ENCODE measurements around the gene UBLCP1. TPM values are rescaled to one million over a fixed set of nuclear protein-coding genes. Genes with fewer than 3 reads are reported as not detected.

UBLCP1 gene
- total and polyA plus RNA-seq, 2 donors (not counting 1 experiment from before 2014, with no cell fraction given), result 9.6 to 25.1 TPM

DNA sequence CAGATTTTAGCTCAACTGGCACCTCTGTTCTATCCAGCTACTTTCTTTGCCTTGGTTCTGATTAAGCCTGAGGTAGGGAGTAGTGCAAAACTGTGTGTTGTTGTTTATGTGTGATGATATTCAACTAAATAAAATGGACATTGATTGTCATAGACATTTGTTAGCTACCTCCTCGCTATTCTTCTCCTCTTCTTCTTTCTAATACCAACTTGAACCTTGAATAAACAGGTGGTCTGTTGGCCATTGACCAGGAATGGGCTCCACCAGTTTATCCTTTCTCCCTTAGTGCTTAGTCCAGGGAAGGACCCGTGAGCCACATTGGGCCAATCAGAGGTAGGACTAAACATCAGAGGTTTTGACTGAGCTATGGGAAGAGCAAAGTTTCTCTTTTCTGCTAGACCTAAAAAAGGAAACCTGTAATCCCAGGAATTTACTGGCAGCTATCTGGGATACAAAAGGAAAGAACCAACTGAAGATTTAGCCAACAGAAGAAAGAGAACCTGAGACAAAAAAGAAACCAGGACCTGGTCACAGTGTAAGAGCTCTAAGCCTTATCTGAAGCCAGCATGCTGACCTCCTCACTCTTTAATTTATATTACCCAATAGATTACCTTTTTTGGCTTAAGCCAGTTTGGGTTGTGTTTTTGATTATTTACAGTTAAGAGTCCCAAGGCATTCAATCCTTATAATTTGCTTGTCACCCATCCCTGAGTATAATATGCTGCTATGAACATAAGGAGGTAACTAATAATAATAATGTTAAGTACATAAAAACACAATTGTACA lies 48.4 kb upstream of the UBLCP1 start:
- Histone ChIP-seq H3K27ac (ENCODE audit: low read length in 2 of 2) (no peak overlapping the region), H3K4me1 (ENCODE audit: control insufficient read depth in 2 of 2, insufficient read depth in 2 of 2, low read length in 2 of 2) (peaks cover 16 to 17% of the 10 kb centered on the region in 2 donors), H3K79me2 (ENCODE audit: control insufficient read depth, insufficient read depth, low read length) (no peaks in the 10 kb centered on the region), H3K36me3 (replicated peaks in 1 of 2; ENCODE audit: control extremely low read depth in 1 of 2, control insufficient read depth in 1 of 2, extremely low read depth in 1 of 2, insufficient read depth in 2 of 2, low read length in 1 of 2) (no peaks in the 10 kb centered on the region), H3K4me3 (ENCODE audit: control extremely low read depth in 1 of 5, extremely low read depth in 1 of 5, insufficient read depth in 1 of 5, low read depth in 2 of 5, low read length in 4 of 5) (no peak overlapping the region), H3K9ac (ENCODE audit: low read length) (no peak overlapping the region), H4K20me1 (ENCODE audit: control insufficient read depth, insufficient read depth, low read length, poor library complexity, severe bottlenecking) (no peaks in the 10 kb centered on the region), H3K27me3 (replicated peaks in 1 of 4; ENCODE audit: control extremely low read depth in 1 of 4, control insufficient read depth in 3 of 4, insufficient read depth in 4 of 4, low read length in 3 of 4) (no peaks in the 10 kb centered on the region), H2AFZ (ENCODE audit: insufficient read depth, low read depth, low read length, poor library complexity, severe bottlenecking) (no peak overlapping the region), H3K9me3 (ENCODE audit: control extremely low read depth in 1 of 3, control insufficient read depth in 2 of 3, insufficient read depth in 1 of 3, low read length in 2 of 3) (no peaks in the 10 kb centered on the region), H3K4me2 (replicated peaks; ENCODE audit: low read depth, low read length, poor library complexity, severe bottlenecking) (no peak overlapping the region)
- H3K27me3 Mint-ChIP-seq, result no peaks in the 10 kb centered on the region
- intact Hi-C loops (cut with micrococcal nuclease), result no loop called here
- no peak overlapping the region for H3K27ac Mint-ChIP-seq
- no CpG with 5 or more reads among the region's 2 CpGs for WGBS (ENCODE audit: insufficient coverage)
- TF ChIP-seq EZH2 (IDR thresholded peaks at IDR 0.05; ENCODE audit: borderline replicate concordance, insufficient read depth, low read depth, low read length, poor library complexity, severe bottlenecking) (no peak), CTCF (IDR thresholded peaks at IDR 0.05) (no peak)
- POLR2A ChIA-PET, result interaction anchor here (0.8 kb wide), 1 partner anchor 24 kb away, joined by 4 read pairs; no protein-coding TSS in a partner anchor
- no peak for ATAC-seq (ENCODE audit: low read depth)
- H3K9me3 Mint-ChIP-seq (ENCODE audit: insufficient read depth), result no peaks in the 10 kb centered on the region
- no peak overlapping the region for H3K4me3 Mint-ChIP-seq
- peaks cover 19% of the 10 kb centered on the region for H3K4me1 Mint-ChIP-seq
- no peak for DNase-seq
- CTCF ChIA-PET, result interaction anchor here (1.2 to 2.4 kb wide), 3 partner anchors 16 to 1140 kb away, joined by 3 to 10 read pairs (median 3); no protein-coding TSS in a partner anchor

- H3K9ac ChIP-seq (ENCODE audit: low read length), result no peak overlapping the region
- H3K27me3 ChIP-seq (replicated peaks in 1 of 4; ENCODE audit: control extremely low read depth in 1 of 4, control insufficient read depth in 3 of 4, insufficient read depth in 4 of 4, low read length in 3 of 4), result no peaks in the 10 kb centered on the region
- H3K36me3 ChIP-seq (replicated peaks in 1 of 2; ENCODE audit: control extremely low read depth in 1 of 2, control insufficient read depth in 1 of 2, extremely low read depth in 1 of 2, insufficient read depth in 2 of 2, low read length in 1 of 2), result no peaks in the 10 kb centered on the region
- no peaks in the 10 kb centered on the region for H4K20me1 ChIP-seq (ENCODE audit: control insufficient read depth, insufficient read depth, low read length, poor library complexity, severe bottlenecking)
- Mint-ChIP-seq H3K9me3 (ENCODE audit: insufficient read depth) (no peaks in the 10 kb centered on the region), H3K4me3 (no peak overlapping the region), H3K27me3 (no peaks in the 10 kb centered on the region), H3K27ac (no peak overlapping the region), H3K4me1 (peaks cover 6% of the 10 kb centered on the region)
- TF ChIP-seq EZH2 (IDR thresholded peaks at IDR 0.05; ENCODE audit: borderline replicate concordance, insufficient read depth, low read depth, low read length, poor library complexity, severe bottlenecking) (no peak), CTCF (IDR thresholded peaks at IDR 0.05) (no peak)
- H3K4me1 ChIP-seq (ENCODE audit: control insufficient read depth in 2 of 2, insufficient read depth in 2 of 2, low read length in 2 of 2), result peaks cover 8% of the 10 kb centered on the region in 2 donors
- DNase-seq, result no peak
- no peak overlapping the region for H3K4me2 ChIP-seq (replicated peaks; ENCODE audit: low read depth, low read length, poor library complexity, severe bottlenecking)
- ChIA-PET POLR2A (interaction anchor here (0.7 kb wide), 2 partner anchors 1284 to 1387 kb away, joined by 3 read pairs; no protein-coding TSS in a partner anchor), CTCF (interaction anchor here (1.2 to 2.4 kb wide), 3 partner anchors 17 to 102 kb away, joined by 3 to 10 read pairs (median 3); no protein-coding TSS in a partner anchor)
- H2AFZ ChIP-seq (ENCODE audit: insufficient read depth, low read depth, low read length, poor library complexity, severe bottlenecking), result no peak overlapping the region
- 100% methylated on average over 1 of the region's 3 CpGs for WGBS (ENCODE audit: insufficient coverage)
- H3K9me3 ChIP-seq (ENCODE audit: control extremely low read depth in 1 of 3, control insufficient read depth in 2 of 3, insufficient read depth in 1 of 3, low read length in 2 of 3), result no peaks in the 10 kb centered on the region
- no peak for ATAC-seq (ENCODE audit: low read depth)
- intact Hi-C loops (cut with micrococcal nuclease), result no loop called here
- no peak overlapping the region for H3K4me3 ChIP-seq (ENCODE audit: control extremely low read depth in 1 of 5, extremely low read depth in 1 of 5, insufficient read depth in 1 of 5, low read depth in 2 of 5, low read length in 4 of 5)
- no peak overlapping the region for H3K27ac ChIP-seq (ENCODE audit: low read length in 2 of 2)
- H3K79me2 ChIP-seq (ENCODE audit: control insufficient read depth, insufficient read depth, low read length), result no peaks in the 10 kb centered on the region
Observed at GRCh38 chr5:159215886-159216285, 47.2 kb upstream of the UBLCP1 start.
